ENCODE data around the gene ZNF397.
"Not testable (repeated sequence)": the region's sequence is repeated elsewhere in the genome, so short reads cannot be mapped to it uniquely, and the experiment has no call there.

ZNF397 gene

DNA sequence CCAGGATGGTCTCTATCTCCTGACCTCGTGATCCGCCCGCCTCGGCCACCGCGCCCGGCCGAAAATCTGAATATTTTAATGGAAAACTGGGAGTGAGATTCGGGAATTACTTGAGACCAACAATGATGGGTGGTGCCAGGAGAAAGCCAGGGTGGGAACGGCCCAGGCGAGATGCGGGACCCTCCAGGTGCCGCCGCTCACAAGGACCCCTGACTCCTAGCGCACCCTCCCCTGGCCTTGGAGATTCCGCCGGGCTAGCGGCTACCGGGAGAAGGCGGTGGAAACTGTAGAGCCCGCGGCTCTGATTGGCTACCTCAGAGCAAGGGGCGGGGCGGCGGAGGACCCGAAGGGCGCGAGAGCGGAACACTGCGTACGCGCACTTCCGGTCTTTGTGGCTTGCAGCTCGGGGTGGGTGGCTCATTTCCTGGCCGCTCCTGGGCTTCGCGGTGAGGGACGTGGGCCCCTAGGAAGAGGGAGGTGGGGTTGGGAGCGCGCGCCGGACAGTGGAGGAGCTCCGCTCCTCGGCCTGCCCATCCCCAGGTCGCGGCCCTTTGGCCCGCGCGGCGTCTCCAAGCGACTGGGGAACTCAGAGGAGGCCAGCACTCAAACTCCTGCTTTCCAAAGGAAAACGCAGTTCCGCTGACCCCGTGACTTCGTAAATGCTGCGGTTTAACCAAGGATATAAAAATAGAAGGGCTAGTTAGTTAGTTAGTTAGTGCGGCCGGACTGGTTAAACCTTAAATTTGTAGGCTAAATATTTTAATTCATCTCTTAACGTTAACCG is at the start of gene ZNF397:
ZNF397 (plus strand) TSS at position 371 of the 784 bp plus-strand sequence. CDS start 1,437 bp downstream, outside the sequence.
- peak; percentile 96 for DNase-seq

GRCh38 chr18:35191698-35192025 is 49.2 kb upstream of the ZNF397 start:
- DNase-seq, result no peak

DNA sequence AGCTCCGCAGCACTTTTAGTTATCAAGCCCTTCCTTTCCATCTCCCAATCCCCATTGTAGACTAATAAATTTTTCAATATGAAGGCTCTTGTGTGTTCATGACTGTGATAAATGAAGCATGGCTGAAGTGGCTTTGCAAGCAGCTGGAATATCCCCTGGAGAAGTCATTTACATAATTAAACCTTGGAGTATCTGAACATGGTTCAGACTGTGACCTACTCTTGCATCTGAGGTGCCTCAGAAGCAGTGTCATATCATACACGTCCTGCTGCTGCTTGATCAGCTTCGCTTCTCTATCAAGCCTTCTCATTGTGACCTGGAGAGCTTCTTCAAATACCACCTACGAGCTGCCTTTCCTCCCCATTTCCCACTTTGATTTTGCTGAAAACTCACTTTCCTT is 48.4 kb upstream of the ZNF397 start:
- no peak for DNase-seq

DNA sequence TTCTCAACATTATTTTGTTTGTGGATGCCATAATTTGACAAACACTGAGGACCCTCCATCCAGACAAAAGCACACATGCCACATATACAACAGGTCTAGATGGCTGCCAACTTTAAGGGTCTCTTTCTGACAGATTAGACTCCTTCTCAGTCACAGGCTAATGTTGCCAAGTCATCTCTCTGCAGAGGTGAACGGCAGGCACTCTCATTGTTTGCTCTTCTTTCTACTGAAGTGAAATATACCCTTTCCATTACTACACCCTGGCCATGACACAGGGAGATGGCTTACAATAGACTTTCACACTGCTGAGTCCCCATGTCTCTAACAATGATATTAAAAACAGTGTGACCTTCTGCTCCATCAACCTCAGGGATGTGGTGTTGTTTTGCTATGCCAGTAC is 47.5 kb upstream of the ZNF397 start:
- DNase-seq, result no peak

- DNase-seq, result no peak
Measured at GRCh38 chr18:35197296-35197695, 43.5 kb upstream of the ZNF397 start.

- DNase-seq, result no peak
Measured at GRCh38 chr18:35201256-35201931, 39.4 kb upstream of the ZNF397 start.

DNA sequence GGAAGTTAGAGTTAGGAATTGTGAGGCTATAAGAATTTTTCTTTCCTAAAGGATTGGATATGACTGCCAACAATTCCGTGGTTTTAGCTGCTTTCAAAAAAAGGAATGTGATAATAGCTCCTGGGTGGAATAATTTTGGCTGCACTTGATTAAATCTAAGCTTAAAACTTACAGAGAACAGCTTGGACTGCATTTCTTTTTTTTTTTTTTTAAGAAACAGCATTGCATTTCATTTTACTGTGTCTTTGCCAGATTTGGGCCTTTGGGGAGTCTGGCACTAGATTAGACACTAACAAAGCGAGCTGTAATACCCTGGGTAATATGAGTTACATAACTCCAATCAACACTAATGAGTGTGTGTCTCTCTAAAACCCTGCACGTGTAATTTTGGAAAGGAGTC is 37.8 kb upstream of the ZNF397 start:
- DNase-seq, result no peak

GRCh38 chr18:35205199-35205712 is 35.6 kb upstream of the ZNF397 start:
- DNase-seq, result no peak

GRCh38 chr18:35205746-35206458 is 34.9 kb upstream of the ZNF397 start:
- DNase-seq, result not testable (repeated sequence)

- no peak for DNase-seq
Measured at GRCh38 chr18:35215026-35215425, 25.8 kb upstream of the ZNF397 start.

GRCh38 chr18:35216611-35217010 is 24.2 kb upstream of the ZNF397 start:
- DNase-seq, result not testable (repeated sequence)

DNA sequence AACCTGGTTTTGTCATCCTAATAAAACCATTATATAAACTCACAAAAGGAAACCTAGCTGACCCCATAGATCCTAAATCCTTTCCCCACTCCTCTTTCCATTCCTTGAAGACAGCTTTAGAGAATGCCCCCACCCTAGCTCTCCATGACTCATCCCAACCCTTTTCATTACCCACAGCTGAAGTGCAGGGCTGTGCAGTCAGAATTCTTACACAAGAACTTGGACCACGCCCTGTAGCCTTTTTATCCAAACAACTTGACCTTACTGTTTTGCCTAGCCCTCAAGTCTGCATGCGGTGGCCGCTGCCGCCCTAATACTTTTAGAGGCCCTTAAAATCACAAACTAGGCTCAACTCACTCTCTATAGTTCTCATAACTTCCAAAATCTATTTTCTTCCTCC is 21.5 kb upstream of the ZNF397 start:
- DNase-seq, result not testable (repeated sequence)

- DNase-seq, result no peak
Measured at GRCh38 chr18:35220424-35220823, 20.4 kb upstream of the ZNF397 start.

DNA sequence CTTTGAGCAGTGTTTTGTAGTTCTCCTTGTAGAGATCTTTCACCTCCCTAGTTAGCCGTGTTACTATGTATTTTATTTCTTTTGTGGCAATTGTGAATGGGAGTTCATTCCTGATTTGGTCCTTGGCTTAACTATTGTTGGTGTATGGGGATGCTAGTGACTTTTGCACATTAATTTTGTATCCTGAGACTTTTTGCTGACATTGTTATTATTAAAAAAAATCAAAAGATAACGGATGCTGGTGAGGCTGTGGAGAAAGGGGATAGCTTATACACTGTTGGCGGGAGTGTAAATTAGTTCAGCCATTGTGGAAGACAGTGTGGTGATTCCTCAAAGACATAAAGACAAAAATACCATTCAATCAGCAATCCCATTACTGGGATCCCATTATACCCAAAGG is 17.0 kb upstream of the ZNF397 start:
- DNase-seq, result no peak

DNA sequence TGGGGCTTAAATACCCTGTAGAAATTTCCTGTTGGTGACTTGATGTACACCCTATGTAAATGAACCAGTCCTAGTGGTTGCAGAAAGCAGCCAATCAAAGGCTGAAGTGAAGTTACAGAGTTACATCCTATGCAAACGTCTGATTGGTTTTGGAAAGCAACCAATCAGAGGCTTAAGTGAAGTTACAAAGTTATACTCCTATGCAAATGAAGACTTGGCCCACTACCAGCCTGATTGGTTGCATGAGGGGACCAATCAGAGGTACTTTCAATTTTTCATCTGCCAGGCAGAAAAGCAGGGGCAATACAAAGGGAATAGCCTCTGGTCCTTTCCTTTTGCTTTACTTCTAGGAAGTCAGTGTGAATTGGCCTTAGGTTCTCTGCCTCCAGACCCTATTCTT is 13.6 kb upstream of the ZNF397 start:
- DNase-seq, result peak; percentile 7

DNA sequence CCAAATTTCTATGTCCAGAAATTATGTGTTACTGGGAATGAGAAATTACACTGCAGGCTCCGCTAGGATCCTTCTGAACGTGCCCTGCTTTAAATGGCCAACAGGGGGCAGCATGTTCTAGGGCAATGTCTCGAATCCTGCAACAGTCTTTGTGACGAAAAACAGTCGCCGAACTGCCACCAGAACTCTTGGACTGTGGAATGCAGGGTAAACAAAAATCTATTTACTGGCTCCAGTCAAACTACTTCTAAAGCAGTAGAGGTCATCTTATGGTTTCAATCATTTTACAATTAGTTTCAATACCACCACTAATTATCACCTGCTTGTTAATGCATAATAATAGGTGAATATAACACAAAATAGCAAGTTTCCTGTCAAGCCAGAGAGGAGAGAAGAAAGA is 9.8 kb upstream of the ZNF397 start:
- DNase-seq, result peak; percentile 84

GRCh38 chr18:35236571-35237363 is 4.1 kb upstream of the ZNF397 start:
- DNase-seq, result no peak

GRCh38 chr18:35239314-35239713 is 1.5 kb upstream of the ZNF397 start:
- no peak for DNase-seq

- DNase-seq, result no peak
Measured at GRCh38 chr18:35241448-35241804, 592 bp downstream of the ZNF397 start.

GRCh38 chr18:35242426-35242825 is 1.6 kb downstream of the ZNF397 start:
- no peak for DNase-seq

GRCh38 chr18:35244671-35245070 is 3.8 kb downstream of the ZNF397 start:
- no peak for DNase-seq

DNA sequence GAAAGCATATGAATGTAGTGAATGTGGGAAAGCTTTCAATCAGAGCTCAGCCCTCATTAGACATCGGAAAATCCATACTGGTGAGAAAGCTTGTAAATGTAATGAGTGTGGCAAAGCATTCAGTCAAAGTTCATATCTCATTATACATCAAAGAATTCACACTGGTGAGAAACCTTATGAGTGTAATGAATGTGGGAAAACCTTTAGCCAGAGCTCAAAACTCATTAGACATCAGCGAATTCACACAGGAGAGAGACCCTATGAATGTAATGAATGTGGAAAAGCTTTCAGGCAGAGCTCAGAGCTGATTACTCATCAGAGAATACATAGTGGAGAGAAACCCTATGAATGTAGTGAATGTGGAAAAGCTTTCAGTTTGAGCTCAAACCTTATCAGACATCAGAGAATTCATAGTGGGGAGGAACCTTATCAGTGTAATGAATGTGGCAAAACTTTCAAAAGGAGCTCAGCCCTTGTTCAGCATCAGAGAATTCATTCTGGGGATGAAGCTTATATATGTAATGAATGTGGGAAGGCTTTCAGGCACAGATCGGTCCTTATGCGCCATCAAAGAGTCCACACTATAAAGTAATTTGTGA is 5.0 kb downstream of the ZNF397 start:
- DNase-seq, result no peak

GRCh38 chr18:35246831-35247230 is 6.0 kb downstream of the ZNF397 start:
- DNase-seq, result no peak
